Measurements from ENCODE around the gene ALLC.
A peak's percentile ranks its signal among the peaks of the same experiment; 100 is the strongest.

Gene ALLC

DNA sequence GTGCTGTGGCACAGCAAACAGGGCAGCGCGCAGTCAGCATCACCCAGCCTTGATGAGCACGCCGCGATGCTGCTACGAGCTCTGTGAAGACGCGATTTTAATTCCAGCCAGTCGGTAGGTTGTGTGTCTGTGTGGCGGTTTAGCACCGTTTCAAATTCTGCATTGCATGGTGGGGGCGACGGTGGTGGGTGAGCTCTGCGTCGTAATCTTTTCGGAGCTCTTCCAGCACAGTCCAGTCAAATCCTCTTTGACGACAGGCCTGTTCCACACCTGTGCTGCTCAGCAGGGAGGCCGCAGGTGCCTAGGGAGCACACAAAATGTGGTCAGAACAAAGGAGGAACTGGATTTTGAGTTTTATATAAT, 8.6 kb downstream of the ALLC start:
- TF ChIP-seq, protein P1, sequence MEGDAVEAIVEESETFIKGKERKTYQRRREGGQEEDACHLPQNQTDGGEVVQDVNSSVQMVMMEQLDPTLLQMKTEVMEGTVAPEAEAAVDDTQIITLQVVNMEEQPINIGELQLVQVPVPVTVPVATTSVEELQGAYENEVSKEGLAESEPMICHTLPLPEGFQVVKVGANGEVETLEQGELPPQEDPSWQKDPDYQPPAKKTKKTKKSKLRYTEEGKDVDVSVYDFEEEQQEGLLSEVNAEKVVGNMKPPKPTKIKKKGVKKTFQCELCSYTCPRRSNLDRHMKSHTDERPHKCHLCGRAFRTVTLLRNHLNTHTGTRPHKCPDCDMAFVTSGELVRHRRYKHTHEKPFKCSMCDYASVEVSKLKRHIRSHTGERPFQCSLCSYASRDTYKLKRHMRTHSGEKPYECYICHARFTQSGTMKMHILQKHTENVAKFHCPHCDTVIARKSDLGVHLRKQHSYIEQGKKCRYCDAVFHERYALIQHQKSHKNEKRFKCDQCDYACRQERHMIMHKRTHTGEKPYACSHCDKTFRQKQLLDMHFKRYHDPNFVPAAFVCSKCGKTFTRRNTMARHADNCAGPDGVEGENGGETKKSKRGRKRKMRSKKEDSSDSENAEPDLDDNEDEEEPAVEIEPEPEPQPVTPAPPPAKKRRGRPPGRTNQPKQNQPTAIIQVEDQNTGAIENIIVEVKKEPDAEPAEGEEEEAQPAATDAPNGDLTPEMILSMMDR (IDR thresholded peaks at IDR 0.05; ENCODE audit: low read length, missing control alignments): no peak
- no peak for DNase-seq (ENCODE audit: low read depth)
- no peak overlapping the region for H3K4me3 ChIP-seq (replicated peaks; ENCODE audit: low read depth, low read length)

DNA sequence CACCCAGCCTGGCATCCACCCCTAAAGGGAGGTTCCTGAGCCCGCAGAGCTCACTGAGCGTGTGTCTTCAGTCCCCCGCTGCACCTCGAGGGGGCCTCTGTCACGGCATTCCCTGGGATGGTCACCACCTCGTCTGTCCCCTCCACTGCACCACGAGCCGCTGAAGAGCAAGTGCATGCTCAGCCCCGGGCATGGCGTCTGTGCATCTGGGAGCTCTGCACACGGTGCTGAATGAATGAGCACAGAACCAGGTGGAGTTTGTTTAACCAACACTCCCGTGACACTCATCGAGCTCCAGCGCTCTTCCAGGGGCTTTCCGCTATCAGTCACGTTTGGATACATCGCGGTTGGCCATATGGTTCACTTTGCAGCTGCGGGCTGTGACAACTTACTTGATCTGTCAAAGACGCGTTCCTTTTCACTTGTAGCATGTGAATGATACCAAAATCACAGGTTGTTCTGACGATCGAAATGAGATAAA, 9.2 kb downstream of the ALLC start:
- peak; percentile 33 for DNase-seq (ENCODE audit: low read depth)
- TF ChIP-seq, protein P1 (IDR thresholded peaks at IDR 0.05; ENCODE audit: low read length, missing control alignments): no peak
- H3K4me3 ChIP-seq (replicated peaks; ENCODE audit: low read depth, low read length): peak overlapping the region; percentile 29

DNA sequence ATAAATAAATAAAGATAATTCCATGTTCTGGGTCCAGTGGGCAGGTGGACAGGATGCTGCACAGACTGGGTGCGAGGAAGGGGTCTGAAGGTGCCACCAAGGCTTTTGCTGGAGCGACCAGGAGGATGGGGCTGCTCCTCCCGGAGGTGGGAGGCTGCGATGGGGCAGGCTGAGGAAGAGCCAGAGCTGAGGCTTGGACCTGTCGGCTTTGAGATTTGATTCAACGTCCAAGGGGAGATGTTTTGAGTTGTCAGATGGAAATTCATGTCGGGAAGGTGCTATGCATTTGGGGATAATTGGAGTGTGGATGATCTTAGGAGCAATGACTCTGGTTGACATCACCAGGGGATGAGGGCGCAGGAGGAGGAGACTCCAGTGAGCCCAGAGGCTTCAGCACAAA, 11.7 kb downstream of the ALLC start:
- DNase-seq (ENCODE audit: low read depth): no peak
- H3K4me3 ChIP-seq (replicated peaks; ENCODE audit: low read depth, low read length): no peak overlapping the region
- TF ChIP-seq, protein P1 (IDR thresholded peaks at IDR 0.05; ENCODE audit: low read length, missing control alignments): no peak

DNA sequence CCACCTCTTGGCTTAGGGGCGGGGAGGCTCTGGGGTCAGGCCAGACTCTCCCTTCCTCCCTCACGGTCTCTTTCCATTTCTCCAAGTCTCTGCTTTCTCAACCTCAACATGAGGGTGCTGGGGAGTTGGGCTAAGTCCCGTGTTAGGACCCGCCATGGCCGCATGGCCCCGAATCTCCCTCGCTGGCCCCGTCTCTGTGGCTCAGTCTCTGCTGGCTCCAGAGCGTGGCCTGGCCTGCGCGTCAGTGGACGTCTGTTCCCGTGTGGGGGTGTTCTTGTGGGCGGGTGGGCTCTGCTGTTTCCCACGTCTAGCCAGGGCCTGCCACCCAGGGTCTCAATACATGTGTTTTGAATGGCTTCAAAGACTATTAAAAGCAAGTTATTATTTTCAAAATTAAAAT, 12.4 kb downstream of the ALLC start:
- no peak overlapping the region for H3K4me3 ChIP-seq (replicated peaks; ENCODE audit: low read depth, low read length)
- TF ChIP-seq, protein P1 (IDR thresholded peaks at IDR 0.05; ENCODE audit: low read length, missing control alignments): no peak
- no peak for DNase-seq (ENCODE audit: low read depth)

DNA sequence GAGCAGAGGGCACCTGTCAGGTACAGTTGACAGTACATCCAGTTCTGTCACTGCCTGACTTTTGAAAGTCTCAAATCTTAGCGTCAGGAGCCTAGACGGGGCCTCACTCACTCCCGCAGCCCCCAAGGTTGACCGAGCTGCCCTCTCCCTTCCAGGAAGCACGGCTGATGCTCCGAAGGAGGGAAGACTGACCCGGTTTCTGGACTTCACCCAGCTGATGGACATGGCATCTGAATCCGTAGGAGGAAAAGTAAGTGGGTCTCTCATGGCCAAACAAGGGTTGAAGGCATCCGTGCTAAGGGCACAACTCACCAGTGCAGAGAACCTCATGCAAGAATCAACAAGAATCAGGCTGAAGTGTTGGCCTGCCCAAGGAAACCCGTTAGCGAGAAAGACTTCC, 12.9 kb downstream of the ALLC start:
- no peak for DNase-seq (ENCODE audit: low read depth)
- TF ChIP-seq, protein P1 (IDR thresholded peaks at IDR 0.05; ENCODE audit: low read length, missing control alignments): no peak
- H3K4me3 ChIP-seq (replicated peaks; ENCODE audit: low read depth, low read length): no peak overlapping the region

DNA sequence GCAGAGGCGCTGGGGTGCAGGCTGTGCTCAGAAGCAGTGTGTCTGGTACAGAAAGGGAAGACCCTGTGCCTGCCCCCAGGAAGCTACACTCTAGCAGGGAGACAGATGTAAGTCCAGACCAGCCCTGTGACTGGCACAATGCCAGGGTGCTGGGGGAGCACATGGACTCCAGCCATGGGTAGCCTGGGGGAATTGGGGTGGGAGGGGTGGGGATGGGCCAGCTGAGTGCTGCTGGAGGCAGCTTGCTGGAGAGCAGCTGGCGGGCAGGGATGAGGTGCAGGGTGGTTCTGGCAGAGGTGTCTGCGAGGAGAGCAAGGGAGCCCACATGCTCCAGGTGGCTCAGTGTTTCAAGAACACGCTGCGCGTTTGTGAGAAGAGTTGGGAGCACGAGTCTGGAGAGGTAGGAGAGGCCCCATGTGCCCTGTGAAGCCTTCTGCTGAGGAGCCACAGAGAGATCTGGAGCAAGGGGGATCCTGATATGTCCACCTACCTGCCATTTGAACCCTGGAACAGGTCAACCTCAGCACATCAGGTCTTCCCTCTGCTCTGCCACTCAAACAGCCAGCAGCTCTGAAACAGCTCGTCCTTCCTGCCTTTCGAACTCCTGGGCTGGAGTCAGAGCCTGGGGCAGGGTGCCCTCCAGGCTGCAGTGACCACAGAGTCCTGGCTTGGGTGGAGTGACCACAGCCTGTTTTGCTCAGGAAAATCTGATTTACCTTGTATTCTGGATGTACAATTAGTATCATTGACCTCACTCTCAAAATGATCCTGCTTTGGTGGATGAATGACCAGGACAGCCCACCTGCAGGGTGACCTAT, 15.1 kb downstream of the ALLC start:
- TF ChIP-seq, protein P1 (IDR thresholded peaks at IDR 0.05; ENCODE audit: low read length, missing control alignments): no peak
- H3K4me3 ChIP-seq (replicated peaks; ENCODE audit: low read depth, low read length): no peak overlapping the region
- DNase-seq (ENCODE audit: low read depth): no peak

Measured in fibroblast of pulmonary artery (primary cell).